Activated T-cell treated with anti-CD3 and anti-CD28 coated beads for 1 hour (primary cell): Measurements from ENCODE around the gene SUSD4.

Experiments
- DNase-seq: peaks from one replicate; pipeline ENCODE4 v3.0.0-alpha.2; 2020; ENCODE audit warnings: low read depth

Gene SUSD4

DNA sequence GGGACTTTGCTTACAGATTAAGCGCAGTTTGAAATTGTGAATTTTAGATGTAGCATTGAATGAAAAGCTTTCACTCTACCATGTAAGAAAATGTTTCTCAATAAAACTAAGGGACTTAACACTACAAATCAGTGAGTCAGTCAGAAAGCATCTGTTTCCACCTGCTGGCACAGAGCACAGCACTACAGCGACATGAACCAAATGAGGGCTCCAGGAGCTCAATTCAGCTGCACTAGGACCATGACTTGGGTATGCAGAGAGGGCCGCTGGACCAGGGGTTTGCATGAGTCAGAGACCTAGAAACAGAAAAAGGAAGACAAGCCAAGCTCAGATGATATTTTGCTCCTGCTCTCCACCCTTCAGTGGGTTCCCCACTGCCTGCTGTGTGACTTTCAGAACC, 5.2 kb downstream of the SUSD4 start:
- DNase-seq: no peak

DNA sequence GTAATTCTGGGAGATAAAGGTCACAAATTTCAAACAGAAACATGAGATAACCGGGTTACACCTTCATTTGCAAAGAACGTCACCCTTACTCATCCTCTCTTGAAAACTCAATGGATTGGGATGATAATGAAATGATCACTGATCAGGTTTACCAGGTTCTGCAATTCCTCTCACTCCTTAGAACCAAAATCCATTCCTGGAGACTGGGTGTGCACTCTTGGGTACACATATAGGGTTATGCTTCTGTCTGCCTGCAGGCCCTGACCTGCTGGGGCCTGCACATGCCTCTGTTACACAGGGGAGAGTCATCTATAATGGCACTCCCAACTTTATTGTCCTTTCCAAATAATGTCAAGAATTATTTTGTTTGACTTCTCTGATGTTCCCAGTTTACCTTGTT, 8.3 kb downstream of the SUSD4 start:
- no peak for DNase-seq

DNA sequence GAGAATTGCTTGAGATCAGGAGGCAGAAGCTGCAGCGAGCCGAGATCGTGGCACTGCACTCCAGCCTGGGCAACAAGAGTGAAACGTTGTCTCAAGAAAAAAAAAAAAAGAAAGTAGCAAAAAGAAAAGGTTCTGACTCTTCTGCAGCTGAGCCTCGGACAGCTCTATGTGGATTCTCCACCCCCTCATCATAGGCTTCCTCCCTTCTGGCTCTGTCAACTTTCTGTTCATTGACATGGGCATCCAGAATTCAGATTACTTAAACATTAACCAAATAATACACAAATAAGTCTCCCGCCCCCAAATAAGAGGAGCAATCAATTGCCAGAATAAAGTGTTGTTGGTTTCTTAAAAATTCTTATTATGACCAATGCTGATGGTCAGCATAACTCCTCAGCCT, 10.0 kb downstream of the SUSD4 start:
- no peak for DNase-seq

DNA sequence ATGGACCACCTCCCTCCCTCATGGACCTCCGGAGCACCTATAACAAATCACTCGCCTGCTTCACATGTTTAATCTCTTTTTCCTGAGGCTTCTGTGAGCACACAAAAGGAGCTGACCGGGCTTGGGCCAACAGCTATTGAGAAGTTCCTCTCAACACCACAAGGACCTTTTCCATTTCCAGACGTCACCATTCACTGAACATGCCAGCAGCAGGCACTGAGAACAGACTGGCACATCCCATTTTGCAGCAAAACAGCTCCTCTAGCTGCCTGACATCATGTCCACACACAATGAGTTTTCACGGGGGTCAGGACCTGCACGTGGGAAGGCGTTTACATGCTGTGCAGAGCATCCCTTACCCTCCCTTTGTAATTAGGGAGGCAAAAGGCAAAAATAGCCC, 11.0 kb downstream of the SUSD4 start:
- DNase-seq: no peak

DNA sequence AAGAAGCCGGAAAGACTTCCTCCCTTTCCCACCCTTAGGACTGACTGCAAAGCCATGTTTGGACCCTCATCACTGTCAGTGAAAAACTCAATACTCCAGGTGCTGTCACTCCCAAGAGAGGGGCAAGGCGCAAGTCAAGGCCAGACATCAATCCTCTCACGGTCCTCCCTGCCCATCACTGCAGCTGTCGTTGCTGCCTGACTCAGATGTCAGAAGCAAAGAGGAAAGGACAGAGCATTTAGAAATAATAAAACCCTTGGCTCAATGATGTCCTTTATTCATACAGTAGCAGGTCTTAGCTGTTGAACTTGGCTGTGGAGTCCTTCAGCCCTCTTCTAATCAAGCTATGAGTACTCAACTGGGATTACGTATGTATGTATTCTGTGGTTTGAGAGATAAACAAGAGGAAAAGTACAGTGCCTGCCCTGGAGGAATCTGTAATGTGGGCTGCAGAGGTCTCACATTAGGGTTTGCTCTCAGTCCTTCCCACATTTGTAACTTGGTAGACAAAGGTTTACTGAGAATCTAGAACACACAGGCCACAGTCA, 13.5 kb downstream of the SUSD4 start:
- DNase-seq: no peak

DNA sequence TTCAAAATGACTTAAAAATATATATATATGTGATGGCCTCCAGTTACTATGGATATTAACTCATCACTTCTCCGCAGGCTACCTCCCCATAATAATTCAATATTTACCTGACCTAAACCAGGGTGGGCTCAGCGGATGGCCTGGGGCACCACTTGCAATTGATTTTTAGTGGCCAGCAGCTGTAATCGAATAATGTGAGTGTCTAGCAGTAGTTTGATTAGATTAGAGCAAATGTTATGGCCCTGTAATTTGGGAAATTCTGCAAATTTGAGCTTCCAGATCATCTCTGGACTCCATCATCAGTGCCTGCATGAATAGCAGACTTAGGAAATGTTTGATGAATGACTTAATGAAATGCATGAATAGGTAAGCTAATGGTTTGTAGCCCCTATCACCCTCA, 14.7 kb downstream of the SUSD4 start:
- DNase-seq: no peak

DNA sequence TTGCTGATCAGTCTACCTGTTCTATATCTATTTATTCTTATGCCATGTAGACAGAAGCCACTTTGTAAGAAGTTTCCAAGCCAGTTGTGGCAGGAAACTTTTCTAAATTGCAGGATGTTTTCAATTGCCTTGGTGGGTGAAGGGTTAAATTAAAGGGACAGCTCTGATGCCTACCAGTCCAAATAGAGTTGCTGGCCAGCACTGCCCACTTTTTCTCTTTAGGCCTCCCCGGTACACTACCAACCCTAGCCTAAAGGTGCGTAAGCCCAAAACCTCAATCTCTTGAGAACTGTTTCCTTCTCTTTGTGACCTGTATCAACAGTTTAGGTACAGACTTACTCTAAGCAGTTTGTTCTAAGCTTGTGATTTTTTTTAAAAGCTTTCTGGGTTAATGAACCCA, 15.5 kb downstream of the SUSD4 start:
- no peak for DNase-seq

DNA sequence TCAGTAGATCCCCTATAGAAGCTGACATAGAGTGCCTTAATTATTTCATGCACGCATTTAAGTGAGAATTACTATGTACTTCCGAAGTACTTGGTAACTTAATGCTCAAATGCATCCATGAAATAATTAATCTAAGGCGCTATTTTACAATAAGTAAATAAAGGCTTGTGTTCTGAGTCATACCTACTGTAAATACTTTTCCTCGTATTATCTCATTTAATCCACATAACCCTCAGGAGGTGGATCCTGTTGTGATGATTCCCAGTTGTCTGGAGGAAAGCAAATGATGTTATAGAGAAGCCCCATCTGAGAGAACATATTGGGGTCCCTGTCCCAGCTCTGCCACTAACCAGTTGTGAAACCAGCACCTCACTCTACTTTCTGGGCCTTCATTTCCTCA, 16.4 kb downstream of the SUSD4 start:
- DNase-seq: no peak

DNA sequence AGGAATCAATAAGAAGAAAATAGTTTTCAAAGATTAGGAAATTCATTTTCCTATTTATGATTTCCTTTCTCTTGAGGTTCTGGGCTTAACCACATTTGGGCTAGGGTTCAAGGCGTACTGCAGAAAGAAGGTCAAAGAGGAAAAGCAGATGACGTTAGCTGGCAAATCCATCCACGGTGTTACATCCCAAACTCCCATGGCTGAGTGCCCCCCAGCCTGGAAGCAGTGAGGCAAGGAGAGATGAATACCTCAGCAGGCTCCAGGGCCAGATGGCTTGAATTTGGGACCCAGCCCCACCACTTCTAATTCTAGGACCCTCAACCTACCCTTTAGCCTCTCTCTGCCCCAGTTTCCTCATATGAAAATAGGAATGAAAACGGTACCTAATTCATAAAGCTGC, 17.7 kb downstream of the SUSD4 start:
- no peak for DNase-seq

DNA sequence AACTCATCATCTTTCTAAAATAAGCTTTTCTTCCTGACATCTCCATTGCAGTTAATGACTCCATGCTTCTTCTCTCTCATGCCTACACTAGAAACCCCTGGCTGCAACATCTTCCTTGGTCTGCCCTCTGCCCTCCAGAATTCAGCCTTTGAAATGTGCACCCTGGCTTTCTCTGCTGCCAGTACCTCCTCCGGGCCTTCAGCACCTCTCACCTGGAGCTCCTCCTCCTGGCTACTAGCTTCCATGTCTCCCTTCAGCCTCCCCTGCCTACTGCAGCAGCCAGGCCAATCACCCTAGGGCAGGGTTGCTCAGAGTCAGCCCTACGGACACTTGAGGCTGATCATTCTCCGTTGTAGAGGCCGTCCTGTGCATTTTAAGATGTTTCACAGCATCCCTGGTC, 18.3 kb downstream of the SUSD4 start:
- DNase-seq: no peak

DNA sequence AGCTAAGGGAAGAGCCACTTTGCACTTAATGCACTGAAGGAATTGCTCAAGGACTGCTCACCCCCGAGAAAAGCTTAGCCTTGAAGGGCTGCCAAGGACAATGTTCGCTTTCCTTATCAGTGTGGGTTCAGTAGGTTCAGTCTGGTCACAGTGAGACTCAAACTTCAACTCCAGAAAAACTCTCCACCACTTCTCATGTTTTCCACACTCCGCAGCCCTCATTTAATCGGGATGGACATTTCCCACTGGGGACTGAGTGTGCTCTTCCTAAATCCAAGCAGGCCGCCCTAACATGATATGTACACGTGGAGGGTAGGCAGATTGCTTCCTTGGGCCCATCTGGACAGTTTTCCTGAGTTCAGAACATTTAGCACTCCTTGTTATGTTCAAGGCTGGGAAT, 19.5 kb downstream of the SUSD4 start:
- DNase-seq: no peak

DNA sequence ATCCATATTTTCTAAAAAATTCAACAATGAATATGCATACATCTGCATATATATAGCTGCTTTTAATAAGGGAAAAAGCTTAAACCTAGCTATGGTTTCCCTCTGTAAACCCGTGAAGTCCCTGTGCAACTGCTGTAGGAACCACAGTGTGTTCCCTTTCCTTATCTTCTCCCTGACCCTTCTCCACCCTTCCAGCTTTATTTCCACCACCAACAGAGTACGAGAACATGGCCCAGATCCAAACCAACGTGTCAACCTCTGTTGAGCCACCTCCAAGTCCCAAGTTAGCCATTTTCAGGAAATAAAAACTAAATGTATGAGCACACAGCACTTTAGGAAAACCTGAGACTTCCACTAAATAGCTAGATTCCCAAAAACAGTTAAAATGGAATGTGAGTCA, 20.3 kb downstream of the SUSD4 start:
- no peak for DNase-seq

DNA sequence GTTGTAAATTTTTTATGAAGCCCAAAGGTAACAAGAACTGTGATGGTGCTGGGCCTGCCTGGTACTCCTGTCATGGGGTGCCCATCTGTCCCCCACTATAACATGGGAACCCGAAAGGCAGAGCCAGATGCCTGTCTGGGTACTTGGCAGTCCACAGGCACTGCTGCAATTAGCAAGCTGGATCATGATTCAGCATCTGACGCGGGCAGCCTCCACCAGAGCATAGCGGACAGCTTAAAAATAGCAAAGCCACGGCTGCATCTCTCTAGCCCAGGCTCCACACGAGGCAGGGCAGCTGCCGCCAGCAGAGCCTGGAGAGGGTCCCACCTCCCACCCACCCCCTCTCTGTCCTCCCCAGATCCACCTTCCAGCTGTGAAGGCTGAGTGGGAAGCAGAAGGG, 22.9 kb downstream of the SUSD4 start:
- DNase-seq: no peak

DNA sequence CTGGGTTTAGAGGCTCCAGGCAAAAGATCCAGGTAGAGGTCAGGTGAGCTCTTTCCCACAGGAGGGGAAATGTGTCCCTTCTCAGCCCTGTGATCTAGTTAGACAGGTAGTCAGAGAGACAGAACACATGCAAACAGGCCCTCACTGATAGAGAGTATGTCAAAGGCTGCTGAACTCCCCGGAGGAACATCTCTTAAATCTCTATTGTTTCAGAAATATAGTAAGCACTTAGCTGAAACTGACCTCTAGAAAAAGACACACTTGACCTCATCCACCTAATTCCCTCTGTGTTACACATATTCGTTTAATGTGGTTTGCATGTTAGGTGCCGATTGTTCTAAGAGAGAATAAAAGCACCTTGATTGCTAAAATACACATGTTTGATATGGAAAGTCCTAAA, 23.3 kb downstream of the SUSD4 start:
- no peak for DNase-seq

DNA sequence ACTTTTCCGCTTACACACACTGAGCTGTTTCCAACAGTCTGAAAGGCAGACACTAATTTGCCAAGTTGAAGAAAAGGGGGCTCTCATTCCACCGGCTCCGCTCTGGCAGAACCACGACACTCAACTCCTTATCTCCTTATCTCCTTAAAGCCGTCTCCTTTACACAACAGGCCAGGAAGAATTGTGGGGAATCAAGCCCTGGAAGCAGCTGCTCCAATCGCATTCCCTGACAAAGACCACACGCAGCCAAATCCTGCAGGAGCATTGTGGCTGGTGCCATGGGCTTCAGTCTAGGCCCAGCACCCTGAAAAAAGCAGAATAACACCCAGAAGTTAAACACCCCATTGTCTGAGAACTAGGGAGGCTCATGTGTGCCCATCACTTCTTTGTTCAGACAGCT, 24.1 kb downstream of the SUSD4 start:
- DNase-seq: no peak

DNA sequence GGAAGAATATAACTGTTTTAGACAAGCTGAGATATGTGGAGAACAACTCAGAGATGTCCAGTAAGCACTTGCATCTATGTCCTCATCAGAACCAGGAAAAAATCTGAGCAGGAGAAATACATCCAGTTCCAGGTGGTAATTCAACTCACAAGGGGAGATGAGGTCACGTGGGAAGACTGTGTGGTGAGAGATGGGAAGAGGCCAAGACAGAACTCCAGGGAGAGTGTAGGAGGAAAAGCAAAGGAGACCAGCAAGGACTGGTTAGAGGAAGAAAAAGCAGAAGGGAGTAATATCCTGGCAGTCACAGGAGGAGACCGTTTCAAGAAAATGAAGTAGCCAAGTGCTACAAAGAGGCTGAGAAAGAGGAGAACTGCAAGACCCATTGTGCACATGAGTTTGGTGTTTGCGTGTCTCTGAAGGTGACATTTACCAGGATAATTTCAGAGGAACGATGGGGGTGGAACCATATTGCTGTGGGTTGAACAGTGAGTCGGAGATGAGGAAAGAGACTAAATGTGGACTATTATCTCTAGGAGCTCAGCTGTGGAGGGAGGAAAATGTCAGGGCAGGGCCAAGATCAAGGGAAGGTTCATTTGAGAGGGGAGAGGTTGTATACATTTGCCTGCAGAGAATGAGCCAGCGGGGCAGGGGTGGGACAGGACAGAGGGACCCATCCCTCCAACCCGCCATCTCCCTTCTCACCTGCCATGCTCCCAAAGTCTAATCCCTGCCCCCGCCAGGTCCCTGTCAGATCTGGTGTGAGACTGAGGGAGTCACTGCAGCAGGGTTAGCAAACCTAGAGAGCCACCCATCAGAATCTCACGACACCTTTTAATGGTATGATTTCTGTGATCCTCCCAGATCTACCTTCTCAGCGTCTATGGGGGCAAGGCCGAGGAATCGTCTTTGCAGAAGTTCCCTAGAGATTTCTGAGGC, 24.9 kb downstream of the SUSD4 start:
- no peak for DNase-seq

DNA sequence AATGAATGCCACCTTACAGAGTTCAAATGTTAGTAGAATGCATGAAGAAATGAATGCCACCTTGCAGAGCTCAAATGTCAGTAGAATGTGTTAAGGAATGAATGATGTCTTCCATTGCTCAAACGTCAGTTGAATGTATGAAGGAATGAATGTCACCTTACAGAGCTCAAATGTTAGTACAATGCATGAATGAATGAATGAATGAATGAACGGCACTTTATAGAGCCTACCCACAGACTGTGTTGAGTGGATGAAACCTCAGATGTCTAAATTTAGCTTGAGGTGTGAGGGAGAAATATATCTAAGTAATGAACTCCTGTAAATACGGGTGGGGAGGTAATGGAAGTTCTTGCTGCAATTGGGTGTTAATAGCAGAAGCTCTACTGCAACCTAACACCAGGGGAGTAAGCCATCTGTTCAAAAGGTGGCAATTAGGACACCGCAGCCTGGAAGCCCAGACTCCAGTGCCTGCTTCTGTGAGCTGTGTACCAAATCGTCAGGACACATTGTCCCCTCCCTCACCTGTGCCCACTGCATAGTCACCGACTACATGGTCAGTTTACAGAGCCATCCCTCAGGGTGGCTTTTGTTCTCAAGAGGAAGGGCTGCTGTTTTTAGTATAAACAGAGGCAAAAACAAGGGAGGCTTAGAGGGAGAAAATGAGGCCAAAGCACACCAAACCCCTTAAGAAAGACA, 26.7 kb downstream of the SUSD4 start:
- no peak for DNase-seq

DNA sequence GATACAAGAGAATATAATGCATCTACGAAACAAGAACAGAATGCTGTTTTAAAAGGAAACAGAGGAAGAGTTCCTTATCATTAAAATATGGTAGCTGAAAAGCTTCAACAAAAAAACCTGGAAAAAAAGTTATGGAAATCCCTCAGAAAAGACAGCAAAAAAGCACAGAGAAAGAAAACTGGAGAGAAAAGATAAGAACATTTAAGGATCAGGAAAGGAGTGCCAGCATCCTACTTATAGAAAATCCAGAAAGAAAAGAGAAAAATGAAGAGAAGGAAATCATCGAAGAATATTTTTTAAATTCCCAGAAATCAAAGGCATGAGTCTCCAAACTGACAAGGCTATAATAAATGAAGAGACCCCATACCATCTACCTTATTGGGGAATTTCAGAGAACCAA, 29.8 kb downstream of the SUSD4 start:
- no peak for DNase-seq

DNA sequence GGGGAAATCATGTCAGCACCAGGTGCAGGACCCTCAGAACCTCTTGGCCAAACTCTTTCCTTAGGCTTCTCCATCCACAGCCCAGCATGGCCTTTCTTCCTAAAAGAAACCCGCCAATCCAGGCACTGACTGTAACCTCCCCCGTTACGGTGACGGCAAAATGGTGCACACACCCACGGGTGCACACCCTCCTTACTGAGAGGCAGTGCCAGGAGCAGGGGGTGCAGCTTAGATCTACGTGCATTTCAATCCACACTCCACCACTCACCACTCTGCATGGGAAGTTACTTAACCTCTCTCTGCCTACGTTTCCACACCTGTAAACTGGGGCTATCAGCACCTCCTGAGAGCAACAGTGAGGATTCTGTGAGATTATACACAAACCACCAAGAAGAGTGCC, 31.0 kb downstream of the SUSD4 start:
- no peak for DNase-seq

DNA sequence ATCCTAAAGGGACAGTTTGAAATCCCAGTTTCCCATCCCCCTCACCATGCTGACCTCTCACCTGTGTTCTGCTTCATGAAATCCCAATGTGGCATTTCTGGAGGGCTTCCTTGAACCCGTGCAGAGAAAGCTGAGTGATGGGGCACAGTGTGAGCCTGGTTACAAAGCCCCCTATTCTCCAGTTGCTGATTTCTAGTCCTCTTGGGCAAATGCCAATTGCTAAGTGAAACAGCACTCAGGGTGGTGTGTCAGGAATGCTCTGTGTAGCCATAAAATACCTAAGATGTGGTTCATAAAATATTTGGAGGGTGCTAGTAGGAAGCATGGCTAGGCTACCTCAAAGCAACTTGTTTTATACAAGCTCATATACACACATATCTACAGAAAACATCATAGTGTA, 32.0 kb downstream of the SUSD4 start:
- no peak for DNase-seq

DNA sequence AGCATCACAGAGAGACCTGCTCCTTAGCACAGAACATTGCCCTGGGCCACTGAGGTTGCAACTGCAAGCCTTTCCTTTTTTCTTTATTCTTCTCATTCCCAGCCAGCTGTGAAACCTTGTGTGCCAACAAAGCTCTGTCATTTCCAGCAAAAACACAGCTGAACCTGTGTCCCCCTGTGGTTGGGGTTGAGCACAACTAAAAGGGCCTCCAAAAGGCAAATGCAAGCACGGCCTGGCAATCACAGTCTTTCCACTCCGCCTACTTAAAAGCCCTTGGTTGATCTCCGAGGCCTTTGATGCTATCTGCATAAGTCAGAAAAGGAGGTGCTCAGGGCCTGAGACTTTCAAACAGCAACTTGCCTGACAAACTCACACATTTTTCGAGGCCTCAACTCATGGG, 32.7 kb downstream of the SUSD4 start:
- DNase-seq: no peak

DNA sequence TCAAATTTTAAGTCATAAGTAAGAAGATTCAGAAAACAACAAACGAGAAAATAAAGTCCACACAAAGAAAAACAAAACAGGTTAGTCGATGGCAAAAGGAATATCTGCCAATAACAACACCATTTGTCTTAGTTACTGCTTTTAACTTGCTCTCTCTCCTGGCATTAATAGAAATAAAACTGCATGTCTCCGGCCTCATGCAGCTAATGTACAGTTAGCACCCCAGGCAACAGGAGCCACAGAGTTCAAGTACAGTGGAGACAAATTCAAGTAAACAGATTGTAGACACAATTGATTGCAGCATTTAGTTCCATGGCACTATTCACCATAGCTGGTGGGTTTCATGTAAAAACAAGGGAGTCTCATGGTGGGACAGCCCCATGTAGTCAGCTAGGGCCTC, 33.5 kb downstream of the SUSD4 start:
- DNase-seq: no peak

DNA sequence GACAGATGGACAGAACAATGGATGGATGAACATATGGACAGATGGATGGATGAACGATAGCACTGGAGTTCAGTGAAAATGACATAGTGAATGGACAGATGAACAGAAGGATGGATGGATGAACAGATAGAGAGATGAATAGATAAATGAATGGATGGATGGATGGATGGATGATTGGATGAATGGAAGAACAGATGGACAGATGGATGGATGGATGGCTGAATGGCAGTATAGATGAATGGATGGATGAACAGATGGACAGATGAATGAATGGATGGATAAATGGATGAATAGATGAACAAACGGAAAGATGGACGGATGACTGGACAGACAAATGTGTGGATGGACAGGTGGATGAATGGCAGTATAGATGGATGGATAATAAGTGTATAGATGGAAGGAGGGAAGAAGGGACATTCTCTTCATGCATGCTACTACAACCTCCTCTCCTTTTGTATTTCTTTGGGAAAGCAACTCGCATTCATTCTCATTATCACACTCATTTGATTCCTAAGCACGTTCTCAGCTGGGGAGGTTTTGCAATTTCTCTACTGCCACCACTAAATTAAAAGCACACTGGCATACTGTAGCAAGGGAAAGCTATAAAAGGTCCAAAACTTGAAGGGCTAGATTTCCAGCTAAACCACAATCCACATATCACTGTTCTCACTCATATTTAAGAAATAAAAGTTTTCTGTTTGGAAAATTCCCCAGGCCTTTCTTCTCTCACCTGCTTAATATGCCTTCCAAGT, 34.1 kb downstream of the SUSD4 start:
- DNase-seq: no peak
